Keratinocyte (primary cell): ENCODE results near the gene SMARCD1. TPM values are rescaled to one million over a fixed set of nuclear protein-coding genes. Genes with fewer than 3 reads are reported as not detected.
"Not testable (repeated sequence)": the region's sequence is repeated elsewhere in the genome, so short reads cannot be mapped to it uniquely, and the experiment has no call there.

Source experiments
- DNase-seq: peaks from one replicate; pipeline ENCODE4 v3.0.0-alpha.2; 2011; ENCODE audit warnings: low read depth, missing footprints, low spot score
- FAIRE-seq: peaks from 2 replicates; lab custom pipeline; 2011; peaks lifted over from hg19 to GRCh38; lab: Jason Lieb, UNC
- H2AFZ ChIP-seq: 2 replicates; pipeline ENCODE4 v1.6.0; 2012; ENCODE audit warnings: low read length, control low read depth, inconsistent platforms; ENCODE audit not compliant: control insufficient read depth
- H3K27ac ChIP-seq: 2 replicates; pipeline ENCODE4 v1.5.1; 2011; ENCODE audit warnings: low read length; ENCODE audit not compliant: control insufficient read depth, insufficient read depth
- H3K27me3 ChIP-seq: 3 replicates; pipeline ENCODE4 v1.6.0; 2011; ENCODE audit warnings: low read length; ENCODE audit not compliant: control insufficient read depth, insufficient read depth; ENCODE audit errors: extremely low read depth
- H3K36me3 ChIP-seq, 2 experiments: 2 replicates in 1 of 2; 3 replicates in 1 of 2; pipeline ENCODE4 v1.5.1; 2011; ENCODE audit warnings: low read length in 2 of 2, mild to moderate bottlenecking in 1 of 2; ENCODE audit not compliant: control insufficient read depth in 2 of 2, insufficient read depth in 2 of 2; ENCODE audit errors: extremely low read depth in 1 of 2
- H3K4me1 ChIP-seq: 3 replicates; pipeline ENCODE4 v1.5.1; 2011; ENCODE audit warnings: low read length; ENCODE audit not compliant: control insufficient read depth, insufficient read depth; ENCODE audit errors: extremely low read depth
- H3K4me2 ChIP-seq: 3 replicates; pipeline ENCODE4 v1.6.0; 2011; ENCODE audit warnings: low read depth, low read length; ENCODE audit not compliant: control insufficient read depth, insufficient read depth; ENCODE audit errors: extremely low read depth
- H3K4me3 ChIP-seq, 3 experiments: fragments of 200-600 bp in 1 of 3; sonication (generic) in 1 of 3; 2 replicates in 2 of 3; 3 replicates in 1 of 3; pipeline ENCODE4 v1.5.1; 2011 to 2016; ENCODE audit warnings: low read length in 3 of 3, mild to moderate bottlenecking in 3 of 3, control low read depth in 2 of 3, inconsistent platforms in 1 of 3, low read depth in 1 of 3, mixed read lengths in 1 of 3, mixed run types in 1 of 3, moderate library complexity in 1 of 3; ENCODE audit not compliant: control insufficient read depth in 2 of 3, insufficient read depth in 2 of 3; ENCODE audit errors: extremely low read depth in 1 of 3
- H3K79me2 ChIP-seq: 2 replicates; pipeline ENCODE4 v1.6.0; 2012; ENCODE audit warnings: low read length; ENCODE audit not compliant: control insufficient read depth, insufficient read depth
- H3K9ac ChIP-seq: 3 replicates; pipeline ENCODE4 v1.6.0; 2011; ENCODE audit warnings: low read length; ENCODE audit not compliant: control insufficient read depth, insufficient read depth; ENCODE audit errors: extremely low read depth
- H3K9me1 ChIP-seq: 3 replicates; pipeline ENCODE4 v1.6.0; 2011; ENCODE audit warnings: low read length; ENCODE audit not compliant: control insufficient read depth, insufficient read depth; ENCODE audit errors: extremely low read depth
- H3K9me3 ChIP-seq: 2 replicates; pipeline ENCODE4 v1.5.1; 2012; ENCODE audit warnings: low read depth, low read length; ENCODE audit not compliant: control insufficient read depth
- H4K20me1 ChIP-seq: 3 replicates; pipeline ENCODE4 v1.6.0; 2011; ENCODE audit warnings: low read length; ENCODE audit not compliant: control insufficient read depth, insufficient read depth; ENCODE audit errors: extremely low read depth
- EZH2 ChIP-seq: IDR thresholded peaks from one replicate; pipeline ENCODE4 v1.6.1; 2012; ENCODE audit warnings: inconsistent platforms, mild to moderate bottlenecking, low read length, moderate library complexity
- dilution Hi-C: fragments of 300-500 bp; cut with MboI; formaldehyde crosslinking; loops from one replicate; pipeline ENCODE4 v1.7.0; 2020; ENCODE audit warnings: low sequenced_read_pairs; ENCODE audit not compliant: extremely low pct_ligation_motif_present
- polyA plus RNA-seq, 5 experiments: library from polyadenylated mRNA; depleted of rRNA in 3 of 5; stranded (reverse) in 3 of 5; stranded (forward) in 1 of 5; unstranded in 1 of 5; fragments of >200 nt; gene quantifications; 1 replicate in 1 of 5; 2 replicates in 3 of 5; 3 replicates in 1 of 5; pipeline versions ENCODE4 v1.2.1 to v1.2.3, GENCODE V29; 2011 to 2012; ENCODE audit warnings: missing spikeins in 2 of 5, low read depth in 1 of 5, low replicate concordance in 1 of 5
- TF ChIP-seq, protein P1 (sequence below), 3 experiments: IDR thresholded peaks in 1 of 3; conservative IDR thresholded peaks in 1 of 3; optimal IDR thresholded peaks in 1 of 3; 2 replicates in 2 of 3; 3 replicates in 1 of 3; pipeline versions ENCODE3 to v1.5.1; 2011; ENCODE audit warnings: low read length in 3 of 3, mild to moderate bottlenecking in 3 of 3, moderate library complexity in 2 of 3, control low read depth in 1 of 3, inconsistent platforms in 1 of 3; ENCODE audit not compliant: insufficient read depth in 2 of 3; ENCODE audit errors: extremely low read depth in 1 of 3

The SMARCD1 gene
- polyA plus RNA-seq, 1 donor (not counting 4 experiments of a cell fraction or from before 2014, with no cell fraction given), result 56.6 TPM

GRCh38 chr12:50083301-50083700, 1.8 kb upstream of the SMARCD1 start:
- dilution Hi-C loops, result no loop called here
- no peaks in the 10 kb centered on the region for H3K9me1 ChIP-seq
- H4K20me1 ChIP-seq, result no peaks in the 10 kb centered on the region
- no peak overlapping the region for H3K4me2 ChIP-seq
- no peak overlapping the region for H3K27ac ChIP-seq
- FAIRE-seq, result no peak
- H3K9ac ChIP-seq, result no peak overlapping the region
- no peak overlapping the region for H3K4me3 ChIP-seq
- no peaks in the 10 kb centered on the region for H3K9me3 ChIP-seq
- peaks cover 3 to 13% of the 10 kb centered on the region in 2 experiments for H3K36me3 ChIP-seq
- no peak for DNase-seq
- H2AFZ ChIP-seq, result no peak overlapping the region
- peaks cover 6% of the 10 kb centered on the region for H3K79me2 ChIP-seq
- H3K27me3 ChIP-seq, result no peaks in the 10 kb centered on the region
- TF ChIP-seq EZH2, result no peak
- TF ChIP-seq, protein P1, sequence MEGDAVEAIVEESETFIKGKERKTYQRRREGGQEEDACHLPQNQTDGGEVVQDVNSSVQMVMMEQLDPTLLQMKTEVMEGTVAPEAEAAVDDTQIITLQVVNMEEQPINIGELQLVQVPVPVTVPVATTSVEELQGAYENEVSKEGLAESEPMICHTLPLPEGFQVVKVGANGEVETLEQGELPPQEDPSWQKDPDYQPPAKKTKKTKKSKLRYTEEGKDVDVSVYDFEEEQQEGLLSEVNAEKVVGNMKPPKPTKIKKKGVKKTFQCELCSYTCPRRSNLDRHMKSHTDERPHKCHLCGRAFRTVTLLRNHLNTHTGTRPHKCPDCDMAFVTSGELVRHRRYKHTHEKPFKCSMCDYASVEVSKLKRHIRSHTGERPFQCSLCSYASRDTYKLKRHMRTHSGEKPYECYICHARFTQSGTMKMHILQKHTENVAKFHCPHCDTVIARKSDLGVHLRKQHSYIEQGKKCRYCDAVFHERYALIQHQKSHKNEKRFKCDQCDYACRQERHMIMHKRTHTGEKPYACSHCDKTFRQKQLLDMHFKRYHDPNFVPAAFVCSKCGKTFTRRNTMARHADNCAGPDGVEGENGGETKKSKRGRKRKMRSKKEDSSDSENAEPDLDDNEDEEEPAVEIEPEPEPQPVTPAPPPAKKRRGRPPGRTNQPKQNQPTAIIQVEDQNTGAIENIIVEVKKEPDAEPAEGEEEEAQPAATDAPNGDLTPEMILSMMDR (optimal IDR thresholded peaks at IDR 0.05 in 1 of 3, IDR thresholded peaks at IDR 0.05 in 1 of 3, conservative IDR thresholded peaks at IDR 0.05 in 1 of 3; ENCODE audit: extremely low read depth in 1 of 3, insufficient read depth in 2 of 3, low read length in 3 of 3), result no peak
- peaks cover 21% of the 10 kb centered on the region for H3K4me1 ChIP-seq

DNA sequence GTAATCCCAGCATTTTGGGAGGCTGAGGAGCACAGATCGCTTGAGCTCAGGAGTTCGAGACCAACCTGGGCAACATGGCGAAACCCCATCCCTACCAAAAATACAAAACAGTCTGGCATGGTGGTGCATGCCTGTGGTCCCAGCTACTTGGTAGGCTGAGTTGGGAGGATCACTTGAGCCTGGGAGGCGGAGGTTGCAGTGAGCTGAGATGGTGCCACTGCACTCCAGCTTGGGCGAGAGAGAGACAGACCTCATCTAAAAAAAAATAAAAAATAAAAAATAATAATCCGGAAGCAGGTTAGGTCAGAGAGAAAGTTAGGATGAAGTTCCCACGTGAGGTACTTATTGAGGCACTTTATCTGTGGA, 750 bp upstream of the SMARCD1 start:
- peak overlapping the region; percentile 59 to 88 (median 68) for H3K4me3 ChIP-seq
- peak overlapping the region; percentile 72 for H3K9ac ChIP-seq
- H3K4me1 ChIP-seq, result peaks cover 31% of the 10 kb centered on the region
- H3K27ac ChIP-seq, result peak overlapping the region; percentile 77
- peaks cover 6 to 18% of the 10 kb centered on the region in 2 experiments for H3K36me3 ChIP-seq
- H3K27me3 ChIP-seq, H3K9me1 ChIP-seq, dilution Hi-C loops, H3K9me3 ChIP-seq, H4K20me1 ChIP-seq, H3K79me2 ChIP-seq, FAIRE-seq, DNase-seq: not testable (repeated sequence)
- H3K4me2 ChIP-seq, result peak overlapping the region; percentile 92
- H2AFZ ChIP-seq, result peak overlapping the region; percentile 21

GRCh38 chr12:50085615-50086072, 502 bp downstream of the SMARCD1 start:
- Histone ChIP-seq H3K4me3 (peak overlapping the region; percentile 59 to 68 (median 68)), H3K79me2 (peaks cover 13% of the 10 kb centered on the region), H3K9ac (peak overlapping the region; percentile 38), H3K4me2 (peak overlapping the region; percentile 97), H3K9me1 (no peaks in the 10 kb centered on the region), H3K4me1 (peaks cover 31% of the 10 kb centered on the region), H3K36me3 (peaks cover 12 to 28% of the 10 kb centered on the region in 2 experiments), H3K9me3 (no peaks in the 10 kb centered on the region), H3K27me3 (no peaks in the 10 kb centered on the region), H4K20me1 (no peaks in the 10 kb centered on the region), H2AFZ (no peak overlapping the region), H3K27ac (peak overlapping the region; percentile 40)
- FAIRE-seq (no peak), DNase-seq (no peak)
- dilution Hi-C loops, result no loop called here
- no peak for TF ChIP-seq EZH2
- TF ChIP-seq, protein P1 (optimal IDR thresholded peaks at IDR 0.05 in 1 of 3, IDR thresholded peaks at IDR 0.05 in 1 of 3, conservative IDR thresholded peaks at IDR 0.05 in 1 of 3; ENCODE audit: extremely low read depth in 1 of 3, insufficient read depth in 2 of 3, low read length in 3 of 3), result no peak
